ENCODE measurements around the gene MRFAP1. TPM values are rescaled to one million over a fixed set of nuclear protein-coding genes. Genes with fewer than 3 reads are reported as not detected.

The MRFAP1 gene
- total RNA-seq, 5 donors from 2014 or later (not counting 1 experiment from before 2014, with no cell fraction given): 138 to 169 (median 138) TPM

DNA sequence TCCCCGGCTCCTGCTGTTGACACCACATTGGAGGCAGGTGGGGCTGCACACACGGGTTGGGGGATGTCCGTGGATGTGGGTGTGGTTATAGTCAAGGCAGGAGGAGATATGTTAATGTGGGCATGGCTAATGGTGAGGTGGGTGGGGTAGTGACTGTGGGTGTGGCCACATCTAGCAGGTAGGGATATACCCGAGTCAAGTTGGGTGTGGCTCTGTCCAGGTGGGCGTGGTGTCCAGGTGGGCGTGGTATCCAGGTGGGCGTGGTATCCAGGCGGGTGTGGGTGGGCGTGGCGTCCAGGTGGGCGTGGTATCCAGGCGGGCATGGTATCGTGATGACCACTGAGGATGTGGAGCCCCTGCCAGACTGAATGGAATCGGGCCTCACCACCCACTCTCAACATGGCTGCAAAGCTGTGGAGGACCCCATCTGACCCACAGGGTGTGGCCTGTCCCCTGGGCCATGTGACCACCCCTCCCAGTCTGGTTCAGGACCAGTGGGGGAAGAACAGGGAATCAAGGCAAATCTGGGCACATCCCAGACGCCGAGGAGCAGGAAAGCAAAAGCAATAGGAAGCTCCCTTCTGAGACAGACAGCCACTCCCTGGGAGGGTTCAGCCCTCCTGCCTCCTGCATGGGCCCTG is 44.5 kb upstream of the MRFAP1 start:
- Histone ChIP-seq H3K4me3 (ENCODE audit: control insufficient read depth in 1 of 2, extremely low read depth in 1 of 2, low read length in 1 of 2) (no peak overlapping the region), H3K27me3 (replicated peaks in 1 of 2; ENCODE audit: control insufficient read depth in 2 of 2, extremely low read depth in 1 of 2, insufficient read depth in 2 of 2, low read length in 1 of 2) (no peaks in the 10 kb centered on the region), H3K4me1 (ENCODE audit: control insufficient read depth in 1 of 2, extremely low read depth in 1 of 2, insufficient read depth in 2 of 2, low read length in 2 of 2) (no peaks in the 10 kb centered on the region), H3K27ac (ENCODE audit: low read length) (no peak overlapping the region), H3K9me3 (no peaks in the 10 kb centered on the region), H3K36me3 (ENCODE audit: control insufficient read depth in 2 of 2, extremely low read depth in 1 of 2, insufficient read depth in 1 of 2, low read length in 1 of 2) (peaks cover 11 to 83% of the 10 kb centered on the region in 2 donors)
- Mint-ChIP-seq H3K27ac (no peak overlapping the region), H3K27me3 (no peaks in the 10 kb centered on the region), H3K4me1 (peaks cover 0 to 5% (median 0%) of the 10 kb centered on the region in 3 donors), H3K36me3 (peaks cover 43% of the 10 kb centered on the region), H3K4me3 (no peak overlapping the region), H3K9me3 (no peaks in the 10 kb centered on the region)
- peak in 1 of 4 experiments; percentile 49 for ATAC-seq (replicated peaks in 1 of 4)
- ChIA-PET POLR2A (no interaction called here), CTCF (no interaction called here)
- WGBS (ENCODE audit: insufficient coverage): 84% methylated on average over 6 of the region's 16 CpGs
- peak in 1 of 35 experiments; percentile 13 for DNase-seq

DNA sequence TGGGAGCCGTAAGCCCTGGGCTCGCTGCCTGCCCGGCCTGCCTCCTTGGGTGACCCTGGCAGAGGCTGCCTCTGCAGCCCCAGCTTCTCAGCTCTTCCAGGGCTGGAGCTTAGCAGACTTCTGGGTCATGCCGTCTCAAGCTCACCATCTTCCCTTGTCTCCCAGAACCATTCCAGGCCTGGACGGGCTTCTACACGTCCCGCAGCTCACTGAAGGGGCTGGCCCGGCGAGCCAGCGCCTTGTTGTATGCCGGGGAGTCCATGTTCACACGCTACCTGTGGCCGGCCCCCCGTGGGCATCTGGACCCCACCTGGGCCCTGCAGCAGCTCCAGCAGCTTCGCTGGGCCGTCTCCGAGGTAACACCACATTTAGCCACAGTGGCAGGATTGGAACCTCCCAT is 43.5 kb upstream of the MRFAP1 start:
- H3K9me3 ChIP-seq: no peaks in the 10 kb centered on the region
- no peak overlapping the region for H3K4me3 ChIP-seq (ENCODE audit: control insufficient read depth in 1 of 2, extremely low read depth in 1 of 2, low read length in 1 of 2)
- CTCF ChIA-PET: interaction anchor here in 1 of 2 donors (0.5 kb wide), 1 partner anchor 47 kb away, joined by 3 read pairs; no protein-coding TSS in a partner anchor
- H3K36me3 ChIP-seq (ENCODE audit: control insufficient read depth in 2 of 2, extremely low read depth in 1 of 2, insufficient read depth in 1 of 2, low read length in 1 of 2): peaks cover 8 to 82% of the 10 kb centered on the region in 2 donors
- H3K27me3 ChIP-seq (replicated peaks in 1 of 2; ENCODE audit: control insufficient read depth in 2 of 2, extremely low read depth in 1 of 2, insufficient read depth in 2 of 2, low read length in 1 of 2): no peaks in the 10 kb centered on the region
- Mint-ChIP-seq H3K4me3 (no peak overlapping the region), H3K4me1 (peaks cover 0 to 5% (median 0%) of the 10 kb centered on the region in 3 donors), H3K9me3 (no peaks in the 10 kb centered on the region), H3K27me3 (no peaks in the 10 kb centered on the region), H3K36me3 (peaks cover 47% of the 10 kb centered on the region), H3K27ac (no peak overlapping the region)
- no peak overlapping the region for H3K27ac ChIP-seq (ENCODE audit: low read length)
- WGBS (ENCODE audit: insufficient coverage): over 99% methylated on average over 15 of the region's 17 CpGs
- H3K4me1 ChIP-seq (ENCODE audit: control insufficient read depth in 1 of 2, extremely low read depth in 1 of 2, insufficient read depth in 2 of 2, low read length in 2 of 2): no peaks in the 10 kb centered on the region
- POLR2A ChIA-PET: no interaction called here
- DNase-seq (no peak), ATAC-seq (replicated peaks in 1 of 4) (no peak)

DNA sequence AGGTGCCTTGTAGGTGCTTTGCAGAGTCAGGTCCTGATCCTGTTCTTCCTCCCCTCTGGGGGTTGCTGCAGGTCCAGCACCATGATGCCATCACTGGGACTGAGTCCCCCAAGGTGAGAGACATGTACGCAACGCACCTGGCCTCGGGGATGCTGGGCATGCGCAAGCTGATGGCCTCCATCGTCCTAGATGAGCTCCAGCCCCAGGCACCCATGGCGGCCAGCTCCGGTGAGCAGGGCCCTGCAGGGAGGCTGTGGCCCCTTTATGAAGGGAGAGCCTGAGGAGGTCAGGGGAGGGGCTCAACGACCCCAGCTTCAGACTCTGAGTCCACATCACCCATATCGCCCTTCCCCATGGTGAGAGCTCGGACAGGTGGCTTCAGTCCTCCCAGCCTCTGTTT is 42.4 kb upstream of the MRFAP1 start:
- no peaks in the 10 kb centered on the region for H3K27me3 ChIP-seq (replicated peaks in 1 of 2; ENCODE audit: control insufficient read depth in 2 of 2, extremely low read depth in 1 of 2, insufficient read depth in 2 of 2, low read length in 1 of 2)
- peaks cover 52% of the 10 kb centered on the region for H3K36me3 Mint-ChIP-seq
- peaks cover 15 to 84% of the 10 kb centered on the region in 2 donors for H3K36me3 ChIP-seq (ENCODE audit: control insufficient read depth in 2 of 2, extremely low read depth in 1 of 2, insufficient read depth in 1 of 2, low read length in 1 of 2)
- CTCF ChIA-PET: interaction anchor here in 1 of 2 donors (0.6 kb wide), 1 partner anchor 186 kb away, joined by 6 read pairs; no protein-coding TSS in a partner anchor
- ATAC-seq (replicated peaks in 1 of 4) (no peak), DNase-seq (no peak)
- no peak overlapping the region for H3K27ac Mint-ChIP-seq
- POLR2A ChIA-PET: interaction anchor here in 1 of 2 donors (0.6 kb wide), 1 partner anchor 92 kb away, joined by 3 read pairs; no protein-coding TSS in a partner anchor
- no peak overlapping the region for H3K4me3 Mint-ChIP-seq
- H3K4me3 ChIP-seq (ENCODE audit: control insufficient read depth in 1 of 2, extremely low read depth in 1 of 2, low read length in 1 of 2): no peak overlapping the region
- no peaks in the 10 kb centered on the region for H3K27me3 Mint-ChIP-seq
- 100% methylated on average over 4 of the region's 10 CpGs for WGBS (ENCODE audit: insufficient coverage)
- H3K4me1 ChIP-seq (ENCODE audit: control insufficient read depth in 1 of 2, extremely low read depth in 1 of 2, insufficient read depth in 2 of 2, low read length in 2 of 2): no peaks in the 10 kb centered on the region
- H3K9me3 Mint-ChIP-seq: no peaks in the 10 kb centered on the region
- no peak overlapping the region for H3K27ac ChIP-seq (ENCODE audit: low read length)
- H3K4me1 Mint-ChIP-seq: peaks cover 0 to 5% (median 0%) of the 10 kb centered on the region in 3 donors
- H3K9me3 ChIP-seq: no peaks in the 10 kb centered on the region

DNA sequence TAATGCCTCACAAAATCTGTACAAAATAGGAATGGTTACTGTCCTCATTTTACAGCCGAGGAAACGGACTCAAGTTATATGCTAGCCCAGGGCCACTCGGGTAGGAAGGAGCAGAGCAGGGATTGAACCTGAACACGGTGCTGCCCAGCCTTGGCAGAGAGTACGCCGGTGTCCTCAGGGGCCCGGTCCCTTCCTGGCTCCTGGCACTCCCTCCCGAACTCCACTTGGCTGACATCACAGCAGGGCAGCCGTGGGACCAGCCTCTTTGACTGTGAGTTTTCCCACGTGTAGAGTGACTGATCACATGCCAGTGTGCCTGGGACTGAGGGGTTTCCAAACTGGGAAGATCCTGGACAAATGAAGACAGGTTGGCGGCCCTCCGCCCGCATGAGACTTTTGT is 41.8 kb upstream of the MRFAP1 start:
- Mint-ChIP-seq H3K27ac (no peak overlapping the region), H3K4me3 (no peak overlapping the region), H3K9me3 (no peaks in the 10 kb centered on the region), H3K27me3 (no peaks in the 10 kb centered on the region), H3K4me1 (peaks cover 0 to 5% (median 0%) of the 10 kb centered on the region in 3 donors), H3K36me3 (peaks cover 50% of the 10 kb centered on the region)
- 92% methylated on average over 11 of the region's 13 CpGs for whole genome bisulfite sequencing (ENCODE audit: insufficient coverage)
- POLR2A ChIA-PET: interaction anchor here in 1 of 2 donors (0.6 kb wide), 1 partner anchor 91 kb away, joined by 3 read pairs; no protein-coding TSS in a partner anchor
- CTCF ChIA-PET: interaction anchor here in 1 of 2 donors (0.6 kb wide), 1 partner anchor 185 kb away, joined by 6 read pairs; no protein-coding TSS in a partner anchor
- H3K36me3 ChIP-seq (ENCODE audit: control insufficient read depth in 2 of 2, extremely low read depth in 1 of 2, insufficient read depth in 1 of 2, low read length in 1 of 2): peaks cover 16 to 84% of the 10 kb centered on the region in 2 donors
- no peaks in the 10 kb centered on the region for H3K9me3 ChIP-seq
- no peaks in the 10 kb centered on the region for H3K27me3 ChIP-seq (replicated peaks in 1 of 2; ENCODE audit: control insufficient read depth in 2 of 2, extremely low read depth in 1 of 2, insufficient read depth in 2 of 2, low read length in 1 of 2)
- H3K27ac ChIP-seq (ENCODE audit: low read length): no peak overlapping the region
- ATAC-seq (replicated peaks in 1 of 4) (no peak), DNase-seq (no peak)
- H3K4me1 ChIP-seq (ENCODE audit: control insufficient read depth in 1 of 2, extremely low read depth in 1 of 2, insufficient read depth in 2 of 2, low read length in 2 of 2): no peaks in the 10 kb centered on the region
- H3K4me3 ChIP-seq (ENCODE audit: control insufficient read depth in 1 of 2, extremely low read depth in 1 of 2, low read length in 1 of 2): no peak overlapping the region

DNA sequence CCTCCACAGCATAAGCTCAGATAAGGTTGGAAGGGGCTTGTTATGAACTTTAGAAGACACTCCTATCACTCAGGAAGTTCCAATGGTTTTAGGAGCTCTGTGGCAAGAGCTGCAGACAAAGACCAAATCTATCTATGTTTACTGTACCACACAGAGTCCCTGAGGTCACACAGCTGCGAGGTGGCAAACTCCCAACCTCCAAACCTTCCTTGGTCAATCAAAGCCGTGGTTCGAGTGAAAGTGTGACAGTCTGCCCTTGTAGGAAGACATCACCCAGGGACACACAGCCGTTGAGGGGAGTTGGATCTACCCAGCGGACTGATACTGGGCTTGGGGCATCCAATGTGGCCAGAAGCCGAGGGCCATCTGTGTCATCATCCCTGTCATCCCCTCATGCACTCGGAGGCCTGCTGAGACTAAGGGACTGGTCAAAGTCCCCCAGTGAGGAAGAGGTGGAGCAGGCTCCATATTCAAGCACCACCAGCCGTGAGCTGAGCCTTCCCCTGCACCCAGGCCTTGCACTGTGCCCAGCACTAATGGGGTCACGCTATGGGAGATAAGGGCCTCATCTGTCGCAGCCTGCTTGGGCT is 38.7 kb upstream of the MRFAP1 start:
- Mint-ChIP-seq H3K27ac (no peak overlapping the region), H3K27me3 (no peaks in the 10 kb centered on the region), H3K4me3 (no peak overlapping the region), H3K9me3 (peaks cover 0 to 8% (median 0%) of the 10 kb centered on the region in 3 donors), H3K4me1 (no peaks in the 10 kb centered on the region), H3K36me3 (peaks cover 69% of the 10 kb centered on the region)
- no peak for DNase-seq
- Histone ChIP-seq H3K36me3 (ENCODE audit: control insufficient read depth in 2 of 2, extremely low read depth in 1 of 2, insufficient read depth in 1 of 2, low read length in 1 of 2) (peaks cover 23 to 89% of the 10 kb centered on the region in 2 donors), H3K4me3 (ENCODE audit: control insufficient read depth in 1 of 2, extremely low read depth in 1 of 2, low read length in 1 of 2) (no peak overlapping the region), H3K9me3 (no peaks in the 10 kb centered on the region), H3K27me3 (replicated peaks in 1 of 2; ENCODE audit: control insufficient read depth in 2 of 2, extremely low read depth in 1 of 2, insufficient read depth in 2 of 2, low read length in 1 of 2) (no peaks in the 10 kb centered on the region), H3K4me1 (ENCODE audit: control insufficient read depth in 1 of 2, extremely low read depth in 1 of 2, insufficient read depth in 2 of 2, low read length in 2 of 2) (no peaks in the 10 kb centered on the region), H3K27ac (ENCODE audit: low read length) (no peak overlapping the region)
- CTCF ChIA-PET: no interaction called here
- POLR2A ChIA-PET: no interaction called here
- no peak for ATAC-seq (replicated peaks in 1 of 4)
- WGBS (ENCODE audit: insufficient coverage): 95% methylated on average over 5 of the region's 10 CpGs

GRCh38 chr4:6602289-6602688 is 38.2 kb upstream of the MRFAP1 start:
- H3K27ac Mint-ChIP-seq: no peak overlapping the region
- H3K4me3 ChIP-seq (ENCODE audit: control insufficient read depth in 1 of 2, extremely low read depth in 1 of 2, low read length in 1 of 2): no peak overlapping the region
- H3K9me3 ChIP-seq: no peaks in the 10 kb centered on the region
- peaks cover 74% of the 10 kb centered on the region for H3K36me3 Mint-ChIP-seq
- H3K4me1 ChIP-seq (ENCODE audit: control insufficient read depth in 1 of 2, extremely low read depth in 1 of 2, insufficient read depth in 2 of 2, low read length in 2 of 2): no peaks in the 10 kb centered on the region
- H3K4me1 Mint-ChIP-seq: no peaks in the 10 kb centered on the region
- H3K4me3 Mint-ChIP-seq: no peak overlapping the region
- DNase-seq: no peak
- H3K27me3 Mint-ChIP-seq: no peaks in the 10 kb centered on the region
- POLR2A ChIA-PET: no interaction called here
- no peak overlapping the region for H3K27ac ChIP-seq (ENCODE audit: low read length)
- CTCF ChIA-PET: interaction anchor here in 1 of 2 donors (0.7 kb wide), 1 partner anchor 501 kb away, joined by 3 read pairs; no protein-coding TSS in a partner anchor
- peaks cover 0 to 8% (median 0%) of the 10 kb centered on the region in 3 donors for H3K9me3 Mint-ChIP-seq
- ATAC-seq (replicated peaks in 1 of 4): no peak
- H3K36me3 ChIP-seq (ENCODE audit: control insufficient read depth in 2 of 2, extremely low read depth in 1 of 2, insufficient read depth in 1 of 2, low read length in 1 of 2): peaks cover 23 to 86% of the 10 kb centered on the region in 2 donors
- H3K27me3 ChIP-seq (replicated peaks in 1 of 2; ENCODE audit: control insufficient read depth in 2 of 2, extremely low read depth in 1 of 2, insufficient read depth in 2 of 2, low read length in 1 of 2): no peaks in the 10 kb centered on the region
- 86% methylated on average over 4 of the region's 6 CpGs for WGBS (ENCODE audit: insufficient coverage)
